Measurements from ENCODE around the gene NCAPD2.
A peak's percentile ranks its signal among the peaks of the same experiment; 100 is the strongest.
"Not testable (repeated sequence)": the region's sequence is repeated elsewhere in the genome, so short reads cannot be mapped to it uniquely, and the experiment has no call there.

Gene NCAPD2

GRCh38 chr12:6465467-6466183 lies 28.3 kb upstream of the NCAPD2 start:
- no peak for DNase-seq

- DNase-seq, result no peak
These were observed 27.7 kb upstream of the NCAPD2 start for GRCh38 chr12:6466184-6466573.

- DNase-seq, result not testable (repeated sequence)
These were observed 27.2 kb upstream of the NCAPD2 start for GRCh38 chr12:6466751-6467150.

DNA sequence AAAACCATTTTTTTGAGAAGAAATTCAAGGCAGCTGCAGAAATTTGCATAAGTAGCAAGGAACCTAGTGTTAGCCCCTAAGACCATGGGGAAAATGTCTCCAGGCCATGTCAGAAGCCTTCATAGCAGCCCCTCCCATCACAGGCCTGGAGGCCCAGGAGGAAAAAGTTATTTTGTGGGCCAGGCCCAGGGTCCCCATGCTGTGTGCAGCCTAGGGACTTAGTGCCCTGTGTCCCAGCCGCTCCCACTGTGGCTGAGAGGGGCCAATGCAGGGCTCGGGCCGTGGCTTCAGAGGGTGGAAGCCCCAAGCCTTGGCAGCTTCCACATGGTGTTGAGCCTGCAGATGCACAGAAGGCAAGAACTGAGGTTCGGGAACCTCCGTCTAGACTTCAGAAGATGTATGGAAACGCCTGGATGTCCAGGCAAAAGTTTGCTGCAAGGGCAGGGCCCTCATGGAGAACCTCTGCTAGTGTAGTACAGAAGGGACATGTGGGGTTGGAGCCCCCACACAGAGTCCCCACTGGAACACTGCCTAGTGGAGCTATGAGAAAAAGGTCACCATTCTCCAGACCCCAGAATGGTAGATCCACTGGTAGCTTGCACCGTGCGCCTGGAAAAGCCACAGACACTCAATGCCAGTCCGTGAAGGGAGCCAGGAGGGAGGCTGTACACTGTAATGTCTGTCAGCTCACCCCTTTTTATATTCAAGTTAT lies 26.2 kb upstream of the NCAPD2 start:
- not testable (repeated sequence) for DNase-seq

- DNase-seq, result no peak
These were observed 25.7 kb upstream of the NCAPD2 start for GRCh38 chr12:6468283-6468575.

- no peak for DNase-seq
These were observed 24.8 kb upstream of the NCAPD2 start for GRCh38 chr12:6469092-6469491.

DNA sequence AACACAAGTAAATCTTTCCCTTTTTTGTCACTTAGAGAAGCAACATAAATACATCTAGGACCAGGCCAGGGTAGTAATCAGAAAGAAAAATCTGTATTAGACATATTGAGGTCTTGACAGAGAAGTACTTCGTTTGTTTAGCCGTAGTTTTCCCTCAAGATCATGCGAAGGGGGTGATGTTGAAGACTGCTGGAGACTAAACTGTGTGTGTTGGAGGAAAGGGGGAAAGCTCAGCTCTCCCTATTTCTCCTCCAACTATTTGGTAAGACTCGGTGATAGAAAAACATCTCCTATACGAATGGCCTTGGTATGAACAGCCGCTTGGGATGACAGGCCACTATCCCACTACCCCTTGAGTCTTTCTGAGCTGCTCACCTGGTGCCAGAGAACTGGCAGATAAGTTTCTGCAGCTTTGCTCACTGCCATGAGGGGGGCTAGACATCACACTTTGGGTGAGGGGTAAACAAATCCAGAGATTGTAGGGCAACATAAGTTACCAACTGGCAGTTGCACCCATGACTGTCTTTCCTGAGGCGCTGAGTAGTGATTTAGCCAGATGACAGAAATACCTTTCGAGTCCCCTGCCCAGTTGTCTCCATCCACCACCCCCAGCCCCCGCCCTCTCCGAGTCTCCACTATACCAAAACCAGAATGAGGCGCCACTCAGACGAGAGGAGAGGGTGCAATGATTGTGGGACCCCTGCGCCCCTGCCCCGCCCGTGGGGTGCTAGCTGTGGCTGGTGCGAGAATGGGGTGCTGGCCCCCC lies 24.1 kb upstream of the NCAPD2 start:
- DNase-seq, result no peak

DNA sequence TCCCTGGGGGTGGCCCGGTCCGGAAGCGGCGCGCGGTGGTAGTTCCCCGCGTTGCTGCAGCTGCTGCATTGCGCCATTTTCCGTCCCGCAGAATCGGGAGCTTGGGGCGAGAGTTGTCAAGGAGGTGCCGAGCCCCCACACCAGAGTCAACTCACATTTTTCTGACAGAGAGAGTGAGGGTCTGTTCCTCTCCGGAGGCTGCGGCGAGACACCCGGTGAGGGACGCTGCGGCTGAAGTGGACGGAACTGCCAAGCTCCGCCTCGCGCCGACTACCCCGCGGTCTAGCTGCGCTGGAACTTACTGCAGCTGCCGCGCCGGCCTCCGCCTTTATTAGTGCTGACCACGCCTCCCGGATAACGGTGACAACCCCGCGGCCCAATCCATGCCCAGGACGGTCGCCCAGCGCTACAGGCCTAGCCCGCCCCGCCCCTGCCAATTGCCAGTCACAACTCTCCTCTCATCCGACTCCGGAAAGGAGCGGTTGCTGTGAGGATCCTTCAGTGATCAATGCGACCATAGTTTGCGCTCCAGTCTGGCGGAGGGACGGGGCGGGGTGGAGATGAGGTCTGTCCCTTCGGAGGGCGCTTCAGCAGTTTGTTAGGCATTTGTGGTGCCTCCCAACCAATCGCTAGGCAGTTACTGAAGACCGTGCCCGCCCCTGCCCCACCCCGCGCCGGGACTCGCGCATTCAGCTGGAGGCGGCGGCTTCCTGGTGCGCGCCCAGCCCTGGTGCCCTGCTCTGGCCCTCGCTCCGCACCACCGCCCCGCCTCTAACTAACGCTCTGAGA lies 23.3 kb upstream of the NCAPD2 start, which contains the start of gene VAMP1:
VAMP1 (minus strand) TSS at position 303 of the 789 bp plus-strand sequence; CDS start at position 157, 146 bp downstream.
- peak; percentile 97 for DNase-seq

GRCh38 chr12:6471989-6472360 lies 21.9 kb upstream of the NCAPD2 start:
- no peak for DNase-seq

GRCh38 chr12:6472491-6472890 lies 21.4 kb upstream of the NCAPD2 start:
- no peak for DNase-seq

GRCh38 chr12:6475233-6475975 lies 18.5 kb upstream of the NCAPD2 start:
- not testable (repeated sequence) for DNase-seq

- DNase-seq, result no peak
These were observed 17.4 kb upstream of the NCAPD2 start for GRCh38 chr12:6476489-6476888.

DNA sequence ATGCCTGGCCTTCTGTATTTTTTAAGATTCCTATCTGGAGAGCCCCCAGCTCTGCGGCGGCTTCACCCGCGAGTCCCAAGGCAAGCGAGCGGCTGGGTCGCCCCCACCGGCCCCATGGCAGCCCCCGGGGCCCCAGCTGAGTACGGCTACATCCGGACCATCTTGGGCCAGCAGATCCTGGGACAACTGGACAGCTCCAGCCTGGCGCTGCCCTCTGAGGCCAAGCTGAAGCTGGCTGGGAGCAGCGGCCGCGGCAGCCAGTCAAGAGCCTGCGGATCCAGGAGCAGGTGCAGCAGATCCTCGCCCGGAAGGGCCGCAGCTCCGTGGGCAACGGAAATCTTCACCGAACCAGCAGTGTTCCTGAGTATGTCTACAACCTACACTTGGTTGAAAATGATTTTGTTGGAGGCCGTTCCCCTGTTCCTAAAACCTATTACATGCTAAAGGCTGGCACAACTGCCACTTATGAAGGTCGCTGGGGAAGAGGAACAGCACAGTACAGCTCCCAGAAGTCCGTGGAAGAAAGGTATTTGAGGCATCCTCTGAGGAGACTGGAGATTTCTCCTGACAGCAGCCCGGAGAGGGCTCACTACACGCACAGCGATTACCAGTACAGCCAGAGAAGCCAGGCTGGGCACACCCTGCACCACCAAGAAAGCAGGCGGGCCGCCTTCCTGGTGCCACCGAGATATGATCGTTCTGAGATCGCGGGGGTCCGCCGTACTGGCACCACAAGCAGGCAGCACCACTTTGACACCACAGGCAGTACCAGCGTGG lies 16.1 kb upstream of the NCAPD2 start:
- DNase-seq, result not testable (repeated sequence)

DNA sequence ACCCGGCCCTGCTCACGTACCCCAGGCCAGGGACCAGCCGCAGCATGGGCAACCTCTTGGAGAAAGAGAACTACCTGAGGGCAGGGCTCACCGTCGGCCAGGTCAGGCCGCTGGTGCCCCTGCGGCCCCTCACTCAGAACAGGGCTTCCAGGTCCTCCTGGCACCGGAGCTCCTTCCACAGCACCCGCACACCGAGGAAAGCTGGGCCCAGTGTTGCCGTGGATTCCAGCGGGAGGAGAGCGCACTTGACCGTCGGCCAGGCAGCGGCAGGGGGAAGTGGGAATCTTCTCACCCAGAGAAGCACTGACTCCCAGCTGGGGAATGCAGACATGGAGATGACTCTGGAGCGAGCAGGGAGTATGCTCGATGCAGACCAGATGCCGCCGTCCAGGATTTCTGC lies 15.5 kb upstream of the NCAPD2 start:
- DNase-seq, result no peak

DNA sequence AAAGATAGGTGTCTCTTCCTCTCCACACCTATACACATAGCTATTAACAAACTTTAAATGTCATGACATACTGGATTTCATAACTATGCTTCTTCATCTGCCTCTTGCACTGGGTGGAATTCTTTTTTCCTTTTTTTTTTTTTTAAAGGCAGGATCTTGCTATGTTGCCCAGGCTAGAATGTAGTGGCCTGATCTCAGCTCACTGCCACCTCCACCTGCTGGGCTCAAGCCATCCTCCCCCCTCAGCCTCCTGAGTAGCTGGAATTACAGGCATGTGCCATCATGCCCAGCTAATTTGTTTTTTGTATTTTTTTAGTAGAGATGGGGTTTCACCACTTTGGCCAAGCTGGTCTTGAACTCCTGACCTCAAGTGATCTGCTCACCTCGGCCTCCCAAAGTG lies 5.7 kb upstream of the NCAPD2 start:
- DNase-seq, result no peak

- no peak for DNase-seq
These were observed 4.5 kb upstream of the NCAPD2 start for GRCh38 chr12:6489449-6489848.

DNA sequence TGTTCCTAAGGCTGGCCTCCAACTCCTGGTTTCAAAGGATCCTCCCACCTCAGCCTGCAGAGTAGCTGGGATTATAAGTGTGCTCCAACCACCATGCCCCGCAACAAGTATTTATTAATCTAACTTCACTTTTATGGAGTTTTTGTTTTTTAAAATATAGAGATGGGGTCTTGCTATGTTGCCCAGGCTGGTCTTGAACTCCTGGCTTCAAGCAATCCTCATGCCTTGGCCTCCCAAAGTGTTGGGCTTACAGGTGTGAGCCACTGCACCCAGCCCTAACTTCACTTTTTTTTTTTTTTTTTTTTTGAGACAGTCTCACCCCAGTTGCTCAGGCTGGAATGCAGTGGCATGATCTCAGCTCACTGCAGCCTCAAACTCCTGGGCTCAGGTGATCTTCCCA lies 3.2 kb upstream of the NCAPD2 start:
- DNase-seq, result not testable (repeated sequence)

- DNase-seq, result peak; percentile 98
These were observed 935 bp upstream of the NCAPD2 start, which contains the start of gene MRPL51 for GRCh38 chr12:6492838-6493496. TSS of gene MRPL51 (minus strand) at chr12:6493262. CDS start at chr12:6493136, 126 bp downstream.

GRCh38 chr12:6494258-6494743 lies 399 bp downstream of the NCAPD2 start:
- no peak for DNase-seq

GRCh38 chr12:6494968-6495367 lies 1.1 kb downstream of the NCAPD2 start:
- DNase-seq, result no peak

GRCh38 chr12:6497291-6497690 lies 3.4 kb downstream of the NCAPD2 start:
- DNase-seq, result not testable (repeated sequence)
